Testis (tissue), 3 donors: ENCODE measurements around the gene LRRC8A. TPM values are rescaled to one million over a fixed set of nuclear protein-coding genes. Genes with fewer than 3 reads are reported as not detected.

ENCODE experiments used
- DNase-seq: peaks from one replicate; pipeline ENCODE4 v3.0.0-alpha.2; 2019
- H3K27ac ChIP-seq, 2 donors: fragments of 200-600 bp; sonication (generic); one replicate each; pipeline ENCODE4 v1.5.1; 2019
- H3K27me3 ChIP-seq: fragments of 200-600 bp; sonication (generic); one replicate; pipeline ENCODE4 v1.5.1; 2019
- H3K36me3 ChIP-seq: fragments of 200-600 bp; sonication (generic); one replicate; pipeline ENCODE4 v1.5.1; 2017; ENCODE audit warnings: low read depth; ENCODE audit errors: missing control alignments
- H3K4me1 ChIP-seq: fragments of 200-600 bp; sonication (generic); one replicate; pipeline ENCODE4 v1.5.1; 2019
- H3K4me3 ChIP-seq, 2 donors: fragments of 200-600 bp; sonication (generic); one replicate each; pipeline ENCODE4 v1.5.1; 2017 to 2019
- H3K9me3 ChIP-seq: fragments of 200-600 bp; sonication (generic); one replicate; pipeline ENCODE4 v1.5.1; 2017
- POLR2A ChIP-seq: fragments of 450-650 bp; IDR thresholded peaks from one replicate; pipeline ENCODE4 v1.6.1; 2017; ENCODE audit warnings: antibody characterized with exemption, mild to moderate bottlenecking, moderate library complexity
- WGBS, 2 donors: methylation state at CpG; one replicate each; pipeline ENCODE4 v1.1.5; 2018; 5-methylcytosine and 5-hydroxymethylcytosine counted together
- intact Hi-C: fragments of 100-400 bp; cut with DNase I; formaldehyde crosslinking; loops from one replicate; pipeline ENCODE4 v1.15.1; 2023; ENCODE audit warnings: low total_unique reads
- polyA plus RNA-seq: library from polyadenylated mRNA; stranded (reverse); fragments of 350-450 nt; fragmentation: Illumina TruSeq; extraction: RNeasy Lipid Tissue Mini Kit (QIAGEN cat#74804); gene quantifications from one replicate; pipeline ENCODE4 v1.2.3, GENCODE V29; 2014; ENCODE audit warnings: low read depth, low replicate concordance; ENCODE audit not compliant: insufficient read depth
- total RNA-seq, 2 donors: library from RNA; depleted of rRNA; stranded (reverse); fragments of >200 nt; gene quantifications; one replicate each; pipeline ENCODE4 v1.2.3, GENCODE V29; 2016
- TF ChIP-seq, protein P1 (sequence below), 3 experiments: fragments of 450-650 bp in 2 of 3; fragments of 200-600 bp in 1 of 3; sonication (generic) in 1 of 3; IDR thresholded peaks; one replicate each; pipeline ENCODE4 v1.5.1; 2016 to 2019; ENCODE audit warnings: antibody characterized with exemption in 3 of 3, mild to moderate bottlenecking in 2 of 3, moderate library complexity in 1 of 3

LRRC8A gene
- total and polyA plus RNA-seq, 3 donors from 2014 or later, result 30.9 to 61.3 (median 54.3) TPM

DNA sequence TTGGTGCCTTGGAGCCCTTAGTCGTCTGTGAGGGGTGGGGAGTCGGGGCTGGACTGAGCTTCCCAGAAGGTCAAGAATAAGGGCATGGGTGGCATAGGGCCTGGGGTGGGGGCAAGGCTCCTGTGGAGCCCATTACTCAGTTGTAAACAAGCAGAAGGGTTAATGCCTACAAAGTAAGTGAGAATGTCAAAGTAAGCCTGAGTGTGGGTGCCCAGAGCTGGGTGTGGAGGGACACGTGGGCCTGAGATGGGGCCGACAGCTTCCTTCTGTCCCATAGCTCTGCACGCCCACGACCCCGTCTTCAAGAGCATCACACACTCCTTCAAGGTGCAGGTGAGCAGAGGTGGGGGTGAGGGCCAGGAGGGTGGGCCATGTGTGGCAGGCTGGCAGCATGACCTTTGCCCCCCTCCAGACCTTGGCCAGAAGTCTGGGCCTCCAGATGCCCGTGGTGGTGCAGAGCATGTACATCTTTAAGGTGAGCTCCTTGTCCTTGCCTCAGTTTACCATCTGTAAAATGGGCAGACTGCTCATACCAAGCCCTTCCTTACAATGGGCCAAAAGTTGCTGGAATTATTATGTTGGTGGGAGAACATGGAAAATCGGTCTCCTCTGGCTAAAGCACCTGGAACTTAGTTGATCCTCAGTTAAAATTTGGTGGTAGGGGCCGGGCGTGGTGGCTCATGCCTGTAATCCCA, 54.4 kb downstream of the LRRC8A start:
- WGBS, 2 donors, result 91% methylated on average over 11 of the region's 11 CpGs
- H3K9me3 ChIP-seq, result no peaks in the 10 kb centered on the region
- TF ChIP-seq, protein P1, sequence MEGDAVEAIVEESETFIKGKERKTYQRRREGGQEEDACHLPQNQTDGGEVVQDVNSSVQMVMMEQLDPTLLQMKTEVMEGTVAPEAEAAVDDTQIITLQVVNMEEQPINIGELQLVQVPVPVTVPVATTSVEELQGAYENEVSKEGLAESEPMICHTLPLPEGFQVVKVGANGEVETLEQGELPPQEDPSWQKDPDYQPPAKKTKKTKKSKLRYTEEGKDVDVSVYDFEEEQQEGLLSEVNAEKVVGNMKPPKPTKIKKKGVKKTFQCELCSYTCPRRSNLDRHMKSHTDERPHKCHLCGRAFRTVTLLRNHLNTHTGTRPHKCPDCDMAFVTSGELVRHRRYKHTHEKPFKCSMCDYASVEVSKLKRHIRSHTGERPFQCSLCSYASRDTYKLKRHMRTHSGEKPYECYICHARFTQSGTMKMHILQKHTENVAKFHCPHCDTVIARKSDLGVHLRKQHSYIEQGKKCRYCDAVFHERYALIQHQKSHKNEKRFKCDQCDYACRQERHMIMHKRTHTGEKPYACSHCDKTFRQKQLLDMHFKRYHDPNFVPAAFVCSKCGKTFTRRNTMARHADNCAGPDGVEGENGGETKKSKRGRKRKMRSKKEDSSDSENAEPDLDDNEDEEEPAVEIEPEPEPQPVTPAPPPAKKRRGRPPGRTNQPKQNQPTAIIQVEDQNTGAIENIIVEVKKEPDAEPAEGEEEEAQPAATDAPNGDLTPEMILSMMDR (IDR thresholded peaks at IDR 0.05), result no peak
- TF ChIP-seq POLR2A, result no peak
- peaks cover 5% of the 10 kb centered on the region for H3K4me1 ChIP-seq
- no peak overlapping the region for H3K27ac ChIP-seq
- H3K27me3 ChIP-seq, result no peaks in the 10 kb centered on the region
- intact Hi-C loops, result no loop called here
- no peak overlapping the region for H3K4me3 ChIP-seq
- no peak for DNase-seq
- H3K36me3 ChIP-seq, result no peaks in the 10 kb centered on the region

DNA sequence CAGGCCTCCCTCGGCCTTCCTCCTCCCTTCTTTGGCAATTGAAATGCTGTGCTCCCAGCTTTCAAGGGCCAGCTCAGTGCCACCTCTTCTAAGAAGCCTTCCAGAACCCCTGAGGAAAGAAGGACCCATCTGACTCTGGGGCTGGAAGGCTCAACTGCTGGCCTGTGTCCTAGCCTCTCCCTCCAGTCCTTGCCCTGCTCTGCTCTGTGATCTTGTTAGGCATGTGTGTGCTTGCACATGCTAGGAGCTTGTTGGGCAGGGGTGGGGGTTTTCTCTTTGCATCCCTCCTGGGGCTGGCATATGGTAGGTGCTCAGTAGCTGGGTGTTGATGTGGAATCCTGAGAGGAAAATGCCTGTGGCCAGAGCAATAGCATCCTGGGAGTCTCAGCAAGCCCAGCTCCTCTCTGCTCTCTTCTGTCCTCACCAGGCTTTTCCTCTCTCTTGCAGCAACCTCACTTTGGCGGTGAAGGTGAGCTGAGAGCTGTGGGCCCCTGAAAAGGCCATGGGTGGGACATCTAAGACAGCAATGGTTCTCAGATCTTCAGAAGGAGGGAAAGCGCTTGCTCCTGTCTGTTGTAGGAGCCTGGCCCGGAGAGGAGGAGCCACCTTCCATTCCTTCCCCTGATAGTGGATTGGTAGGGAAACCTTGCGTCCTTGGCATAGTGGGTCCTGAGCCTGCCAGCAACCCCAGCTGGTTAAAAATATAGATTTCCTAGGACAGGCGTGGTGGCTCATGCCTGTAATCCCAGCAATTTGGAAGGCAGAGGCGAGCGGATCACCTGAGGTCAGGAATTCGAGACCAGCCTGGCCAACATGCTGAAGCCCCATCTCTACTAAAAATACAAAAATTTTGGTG, 55.6 kb downstream of the LRRC8A start:
- Histone ChIP-seq H3K27me3 (no peaks in the 10 kb centered on the region), H3K4me1 (peaks cover 5% of the 10 kb centered on the region), H3K9me3 (no peaks in the 10 kb centered on the region), H3K27ac (no peak overlapping the region), H3K36me3 (no peaks in the 10 kb centered on the region), H3K4me3 (no peak overlapping the region)
- intact Hi-C loops, result no loop called here
- no peak for DNase-seq
- 76 to 79% methylated on average over 5 to 9 of the region's 9 CpGs for WGBS, 2 donors
- no peak for TF ChIP-seq POLR2A
- TF ChIP-seq, protein P1 (IDR thresholded peaks at IDR 0.05), result no peak

DNA sequence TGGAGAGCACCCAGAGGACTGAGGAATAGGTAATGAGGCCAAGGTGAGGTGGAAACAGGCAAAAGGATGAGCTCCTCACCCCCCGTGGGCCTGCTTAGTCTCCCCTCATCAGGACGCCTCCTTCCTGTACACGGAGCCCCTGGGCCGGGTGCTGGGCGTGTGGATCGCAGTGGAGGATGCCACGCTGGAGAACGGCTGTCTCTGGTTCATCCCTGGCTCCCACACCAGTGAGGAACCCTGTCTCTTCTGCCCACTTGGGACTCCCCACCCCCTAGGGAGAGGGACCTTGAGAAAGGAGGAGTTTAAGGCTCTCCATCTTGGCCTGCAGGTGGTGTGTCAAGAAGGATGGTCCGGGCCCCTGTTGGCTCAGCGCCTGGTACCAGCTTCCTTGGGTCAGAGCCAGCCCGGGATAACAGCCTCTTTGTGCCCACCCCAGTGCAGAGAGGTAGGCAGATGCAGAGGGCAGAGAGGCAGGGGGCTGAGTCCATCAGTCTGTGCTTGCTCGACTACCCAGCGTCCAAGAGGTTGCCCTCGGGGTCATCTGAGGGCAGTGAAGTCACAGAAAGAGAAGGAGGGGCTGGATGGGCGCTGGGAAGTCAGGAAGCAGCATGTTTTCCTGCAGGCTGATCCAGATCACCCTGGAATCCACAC, 58.5 kb downstream of the LRRC8A start:
- Histone ChIP-seq H3K27ac (no peak overlapping the region), H3K4me3 (no peak overlapping the region), H3K4me1 (peaks cover 7% of the 10 kb centered on the region), H3K36me3 (no peaks in the 10 kb centered on the region), H3K9me3 (no peaks in the 10 kb centered on the region), H3K27me3 (no peaks in the 10 kb centered on the region)
- intact Hi-C loops, result loop anchor here (5.0 kb wide), 1 partner anchor 78 kb away; no protein-coding TSS in a partner anchor
- TF ChIP-seq, protein P1 (IDR thresholded peaks at IDR 0.05), result no peak
- TF ChIP-seq POLR2A, result no peak
- no peak for DNase-seq
- WGBS, 2 donors, result 73 to 77% methylated on average over 14 to 15 of the region's 15 CpGs

DNA sequence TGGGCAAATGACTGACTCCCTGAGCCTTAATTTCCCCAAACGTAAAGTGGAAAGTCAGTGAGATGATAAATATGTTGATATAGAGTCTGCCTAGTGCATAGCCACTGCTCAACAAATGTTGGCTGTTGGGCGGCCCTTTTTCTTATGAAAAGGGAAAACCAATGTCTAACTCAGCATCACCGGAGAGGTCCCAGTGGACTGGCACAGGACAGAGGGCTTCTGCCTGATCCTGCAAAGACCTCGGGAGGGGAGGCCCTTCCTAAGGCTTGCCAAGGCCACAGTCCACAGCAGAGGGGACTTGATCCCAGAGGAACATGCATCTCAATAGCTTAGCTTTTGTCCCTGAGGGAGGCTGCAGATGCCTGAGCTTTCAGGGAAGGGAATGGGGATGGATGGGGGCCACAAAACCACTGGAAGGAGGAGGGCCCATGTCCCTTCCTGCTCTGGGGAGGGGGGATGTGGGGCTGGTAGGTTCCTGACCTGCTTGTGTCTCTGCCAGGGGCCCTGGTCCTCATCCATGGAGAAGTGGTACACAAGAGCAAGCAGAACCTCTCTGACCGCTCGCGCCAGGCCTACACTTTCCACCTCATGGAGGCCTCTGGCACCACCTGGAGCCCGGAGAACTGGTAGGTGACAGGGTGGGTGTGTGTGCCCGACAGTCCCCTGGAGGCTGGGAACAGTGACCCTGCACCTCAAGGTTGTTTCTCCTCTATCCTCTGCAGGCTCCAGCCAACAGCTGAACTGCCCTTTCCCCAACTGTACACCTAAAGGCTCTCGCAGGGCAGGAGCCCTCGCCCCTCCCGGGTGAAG, 59.2 kb downstream of the LRRC8A start:
- Histone ChIP-seq H3K27me3 (no peaks in the 10 kb centered on the region), H3K9me3 (no peaks in the 10 kb centered on the region), H3K4me1 (peaks cover 10% of the 10 kb centered on the region), H3K36me3 (no peaks in the 10 kb centered on the region), H3K27ac (no peak overlapping the region), H3K4me3 (no peak overlapping the region)
- no peak for DNase-seq
- intact Hi-C loops, result loop anchor here (5.0 kb wide), 1 partner anchor 79 kb away; no protein-coding TSS in a partner anchor
- 82 to 84% methylated on average over 10 to 12 of the region's 12 CpGs for WGBS, 2 donors
- no peak for TF ChIP-seq POLR2A
